Mesenteric fat pad (tissue), 1 donor: ENCODE measurements around the gene SCYGR5. TPM values are rescaled to one million over a fixed set of nuclear protein-coding genes. Genes with fewer than 3 reads are reported as not detected.
"Not testable (repeated sequence)": the region's sequence is repeated elsewhere in the genome, so short reads cannot be mapped to it uniquely, and the experiment has no call there.

Source experiments
- DNase-seq: peaks from one replicate; pipeline ENCODE4 v3.0.0-alpha.2; 2020; ENCODE audit warnings: low spot score
- total RNA-seq: library from RNA; stranded (reverse); fragmentation: NEBNext Ultra II Directional; extraction: Animal tissue kit (Norgen Biotek cat#: 25700); gene quantifications from one replicate; pipeline ENCODE4 v1.2.1, GENCODE V29; 2021
- donor health status: DM: yes; HTN: yes; CAD: no.

Gene SCYGR5
- total RNA-seq, 1 donor from 2014 or later: not detected

- DNase-seq: no peak
Measured at GRCh38 chr2:227671170-227671905, 4.7 kb downstream of the SCYGR5 start.

DNA sequence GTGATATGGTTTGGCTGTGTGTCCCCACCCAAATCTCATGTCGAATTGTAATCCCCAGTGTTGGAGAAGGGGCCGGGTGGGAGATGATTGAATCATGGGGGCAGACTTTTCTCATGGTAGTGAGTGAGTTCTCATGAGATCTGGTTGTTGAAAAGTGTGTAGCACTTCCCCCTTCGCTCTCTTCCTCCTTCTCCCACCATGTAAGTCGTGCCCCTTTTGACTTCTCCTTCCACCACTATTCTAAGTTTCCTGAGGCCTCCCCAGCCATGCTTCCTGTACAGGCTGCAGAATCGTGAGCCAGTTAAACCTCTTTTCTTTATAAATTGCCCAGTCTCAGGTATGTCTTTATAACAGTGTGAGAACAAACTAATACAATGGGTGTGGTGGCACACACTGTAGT lies 7.0 kb downstream of the SCYGR5 start:
- DNase-seq: not testable (repeated sequence)

GRCh38 chr2:227674485-227674884 lies 7.9 kb downstream of the SCYGR5 start:
- no peak for DNase-seq

DNA sequence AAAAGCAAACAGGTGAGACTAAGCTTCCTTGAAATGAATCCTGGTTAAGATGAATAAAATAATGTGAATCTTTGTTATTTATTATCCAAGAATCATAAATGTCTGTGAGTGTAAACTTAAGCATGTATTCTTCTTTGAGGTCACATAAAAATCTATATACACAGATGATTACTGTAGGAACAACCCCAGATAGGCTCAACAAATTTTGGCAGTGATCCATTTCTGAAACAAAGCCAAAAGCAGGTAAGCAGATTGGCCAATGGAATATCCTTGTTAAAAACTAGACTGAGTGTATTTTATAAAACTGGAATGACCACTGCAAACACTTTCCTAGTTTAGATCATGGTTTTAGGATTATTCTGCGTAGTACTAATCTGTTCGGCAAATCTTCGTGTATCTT lies 11.3 kb downstream of the SCYGR5 start:
- DNase-seq: no peak

DNA sequence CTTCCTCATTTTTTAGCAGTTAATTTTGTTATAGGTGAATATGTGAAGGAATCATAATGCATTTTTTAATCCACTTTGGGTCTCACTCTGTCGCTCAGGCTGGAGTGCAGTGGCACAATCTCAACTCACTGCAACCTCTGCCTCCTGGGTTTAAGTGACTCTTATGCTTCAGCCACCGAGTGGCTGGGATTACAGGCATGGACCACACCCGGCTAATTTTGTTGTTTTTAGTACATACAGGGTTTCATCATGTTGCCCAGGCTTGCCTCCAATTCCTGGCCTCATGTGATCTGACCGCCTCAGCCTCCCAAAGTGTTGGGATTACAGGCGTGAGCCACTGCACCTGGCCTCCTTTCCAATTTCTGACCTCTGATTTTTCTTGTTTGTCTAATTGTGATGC lies 17.7 kb downstream of the SCYGR5 start:
- DNase-seq: no peak

DNA sequence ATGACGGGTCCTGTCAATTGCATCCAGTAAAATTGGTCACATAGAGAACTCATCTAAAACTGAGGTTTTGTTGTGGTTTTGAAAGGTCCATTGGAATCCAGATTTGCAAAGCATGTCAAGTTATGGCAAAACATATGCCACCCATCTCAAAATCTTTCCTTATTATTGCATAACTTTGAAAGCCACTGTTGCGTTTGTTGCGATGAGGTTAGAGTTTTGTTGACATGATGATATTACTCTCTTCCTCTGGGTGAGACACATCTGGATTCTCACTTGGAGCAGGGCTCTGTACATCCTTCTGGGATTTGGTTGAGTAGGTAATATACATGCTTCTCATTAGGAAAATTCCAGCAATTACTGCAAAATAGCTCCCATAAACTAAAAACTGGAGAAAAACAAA lies 20.6 kb downstream of the SCYGR5 start:
- no peak for DNase-seq

GRCh38 chr2:227696990-227697679 lies 30.5 kb downstream of the SCYGR5 start:
- no peak for DNase-seq

GRCh38 chr2:227701556-227701955 lies 35.0 kb downstream of the SCYGR5 start:
- DNase-seq: no peak

GRCh38 chr2:227703280-227703732 lies 36.7 kb downstream of the SCYGR5 start:
- DNase-seq: no peak

- no peak for DNase-seq
Measured at GRCh38 chr2:227703961-227704360, 37.4 kb downstream of the SCYGR5 start.

DNA sequence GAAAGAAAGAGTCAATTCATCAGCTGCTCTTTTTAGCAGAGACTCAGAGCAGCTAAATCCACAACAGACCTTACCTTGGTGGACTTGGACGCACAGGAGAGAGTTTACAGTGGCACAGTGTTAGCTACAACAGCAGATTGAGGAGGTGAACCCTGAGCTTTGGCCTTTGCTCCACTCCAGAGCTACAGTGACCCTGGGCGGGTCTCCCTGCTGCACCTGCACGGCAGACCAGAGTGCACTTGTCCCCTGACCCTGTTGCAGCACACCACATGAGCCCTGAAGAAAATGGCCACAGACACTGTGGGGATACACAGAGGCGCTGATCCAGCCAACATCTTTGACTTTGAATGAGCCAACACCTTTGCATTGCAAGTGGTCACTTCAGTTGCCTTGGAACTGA lies 40.3 kb downstream of the SCYGR5 start:
- no peak for DNase-seq

DNA sequence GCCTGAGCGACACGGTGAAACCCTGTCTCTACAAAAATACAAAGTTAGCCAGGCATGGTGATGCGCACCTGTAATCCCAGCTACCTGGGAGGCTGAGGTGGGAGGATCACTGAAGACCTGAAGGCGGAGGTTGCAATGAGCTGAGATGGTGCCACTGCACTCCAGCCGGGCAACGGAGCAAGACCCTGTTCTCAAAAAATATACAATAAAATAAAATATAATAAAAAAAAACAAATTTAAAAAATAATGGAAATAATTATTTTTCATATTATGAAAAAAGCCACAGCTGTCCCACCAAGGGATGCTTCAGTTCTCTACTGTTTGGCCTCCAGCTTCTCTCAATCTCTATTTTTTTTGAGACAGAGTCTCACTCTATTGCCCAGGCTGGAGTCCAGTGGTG lies 40.8 kb downstream of the SCYGR5 start:
- DNase-seq: no peak

GRCh38 chr2:227710986-227711385 lies 44.4 kb downstream of the SCYGR5 start:
- no peak for DNase-seq

DNA sequence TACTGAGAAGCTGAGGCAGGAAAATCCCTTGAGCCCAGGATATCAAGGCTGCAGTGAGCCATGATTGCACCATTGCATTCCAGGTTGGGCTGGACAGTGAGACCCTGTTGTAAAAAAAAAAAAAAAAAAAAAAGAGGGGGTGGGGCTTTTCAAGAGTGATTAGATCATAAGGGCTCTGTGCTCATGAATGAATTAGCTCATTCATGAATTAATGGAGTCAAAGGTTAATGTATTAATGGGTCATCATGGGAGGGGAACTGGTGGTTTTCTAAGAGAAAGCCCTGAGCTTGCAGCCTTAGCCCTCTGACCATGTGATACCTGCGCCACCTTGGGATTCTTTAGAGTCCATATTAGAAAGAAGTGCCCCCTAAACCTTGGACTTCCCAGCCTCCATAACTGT lies 46.7 kb downstream of the SCYGR5 start:
- DNase-seq: no peak

- no peak for DNase-seq
Measured at GRCh38 chr2:227716501-227716900, 49.9 kb downstream of the SCYGR5 start.

Other genes with a start within 250 kb of the SCYGR5 start
- gene AGFG1, start 194.6 kb upstream of the SCYGR5 start, total RNA-seq: 274 TPM
- gene SCYGR2, start 67.9 kb upstream of the SCYGR5 start, total RNA-seq: not detected
- gene SCYGR3, start 52.0 kb upstream of the SCYGR5 start, total RNA-seq: not detected
- not detected for gene SCYGR4, start 49.3 kb upstream of the SCYGR5 start, total RNA-seq
- gene SLC19A3, start 51.2 kb downstream of the SCYGR5 start, total RNA-seq: 349 TPM
- not detected for gene SCYGR6, start 58.0 kb downstream of the SCYGR5 start, total RNA-seq
- not detected for gene SCYGR7, start 61.5 kb downstream of the SCYGR5 start, total RNA-seq
- gene SCYGR8, start 79.1 kb downstream of the SCYGR5 start, total RNA-seq: not detected
- 2.1 TPM for gene CCL20, start 147.0 kb downstream of the SCYGR5 start, total RNA-seq
- gene DAW1, start 204.8 kb downstream of the SCYGR5 start, total RNA-seq: not detected